Measurements from ENCODE around the gene OVCA2.

The OVCA2 gene

GRCh38 chr17:2025622-2026309 lies 16.1 kb upstream of the OVCA2 start:
- Histone ChIP-seq H3K27ac (ENCODE audit: low read depth, low read length, severe bottlenecking) (no peak overlapping the region), H3K36me3 (ENCODE audit: control insufficient read depth, insufficient read depth, low read length) (no peaks in the 10 kb centered on the region), H3K4me1 (ENCODE audit: control insufficient read depth, insufficient read depth, low read length, poor library complexity, severe bottlenecking) (peaks cover under 1% of the 10 kb centered on the region), H3K9me3 (ENCODE audit: control insufficient read depth, low read length) (no peaks in the 10 kb centered on the region), H3K4me3 (ENCODE audit: extremely low read depth, insufficient read depth, low read length, poor library complexity, severe bottlenecking) (peak overlapping the region; percentile 42)
- WGBS, 2 experiments (ENCODE audit: insufficient coverage in 2 of 2) = 1 to 2% methylated on average over 39 to 47 of the region's 55 CpGs

GRCh38 chr17:2027528-2028233 lies 14.1 kb upstream of the OVCA2 start:
- Histone ChIP-seq H3K4me3 (ENCODE audit: extremely low read depth, insufficient read depth, low read length, poor library complexity, severe bottlenecking) (no peak overlapping the region), H3K4me1 (ENCODE audit: control insufficient read depth, insufficient read depth, low read length, poor library complexity, severe bottlenecking) (peaks cover 3% of the 10 kb centered on the region), H3K36me3 (ENCODE audit: control insufficient read depth, insufficient read depth, low read length) (no peaks in the 10 kb centered on the region), H3K27ac (ENCODE audit: low read depth, low read length, severe bottlenecking) (no peak overlapping the region), H3K9me3 (ENCODE audit: control insufficient read depth, low read length) (no peaks in the 10 kb centered on the region)
- WGBS, 2 experiments (ENCODE audit: insufficient coverage in 2 of 2) = 90% methylated on average over 6 to 9 of the region's 11 CpGs

- 86 to 88% methylated on average over 5 of the region's 5 CpGs for WGBS, 2 experiments (ENCODE audit: insufficient coverage in 2 of 2)
- H3K27ac ChIP-seq (ENCODE audit: low read depth, low read length, severe bottlenecking) = no peak overlapping the region
- H3K4me1 ChIP-seq (ENCODE audit: control insufficient read depth, insufficient read depth, low read length, poor library complexity, severe bottlenecking) = peaks cover 3% of the 10 kb centered on the region
- no peaks in the 10 kb centered on the region for H3K9me3 ChIP-seq (ENCODE audit: control insufficient read depth, low read length)
- H3K4me3 ChIP-seq (ENCODE audit: extremely low read depth, insufficient read depth, low read length, poor library complexity, severe bottlenecking) = no peak overlapping the region
- peaks cover under 1% of the 10 kb centered on the region for H3K36me3 ChIP-seq (ENCODE audit: control insufficient read depth, insufficient read depth, low read length)
Measured at GRCh38 chr17:2028234-2028614, 13.6 kb upstream of the OVCA2 start.

DNA sequence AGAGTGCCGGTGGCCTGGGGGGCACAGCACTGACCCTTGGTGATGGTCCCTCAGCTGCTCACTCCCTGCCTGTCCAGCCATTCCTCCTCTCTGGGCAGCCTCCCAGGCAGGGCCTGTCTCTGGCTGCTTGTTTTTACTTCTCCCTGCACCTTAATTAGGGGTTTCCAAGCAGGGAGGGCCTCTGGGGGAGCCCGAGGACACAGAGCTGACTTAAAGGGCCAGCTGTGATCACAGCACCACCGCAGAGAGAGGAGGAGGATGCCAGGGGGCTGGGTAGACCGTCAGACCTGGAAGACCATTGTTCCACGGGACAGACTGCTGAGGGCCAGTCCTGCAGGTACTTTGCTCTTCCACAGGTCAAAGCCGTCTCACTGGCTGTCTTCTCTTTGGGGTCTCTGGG lies 13.1 kb upstream of the OVCA2 start:
- Histone ChIP-seq H3K9me3 (ENCODE audit: control insufficient read depth, low read length) (no peaks in the 10 kb centered on the region), H3K4me1 (ENCODE audit: control insufficient read depth, insufficient read depth, low read length, poor library complexity, severe bottlenecking) (peaks cover 3% of the 10 kb centered on the region), H3K36me3 (ENCODE audit: control insufficient read depth, insufficient read depth, low read length) (peaks cover 6% of the 10 kb centered on the region), H3K27ac (ENCODE audit: low read depth, low read length, severe bottlenecking) (no peak overlapping the region), H3K4me3 (ENCODE audit: extremely low read depth, insufficient read depth, low read length, poor library complexity, severe bottlenecking) (no peak overlapping the region)
- WGBS, 2 experiments (ENCODE audit: insufficient coverage in 2 of 2) = 59 to 64% methylated on average over 6 of the region's 6 CpGs

DNA sequence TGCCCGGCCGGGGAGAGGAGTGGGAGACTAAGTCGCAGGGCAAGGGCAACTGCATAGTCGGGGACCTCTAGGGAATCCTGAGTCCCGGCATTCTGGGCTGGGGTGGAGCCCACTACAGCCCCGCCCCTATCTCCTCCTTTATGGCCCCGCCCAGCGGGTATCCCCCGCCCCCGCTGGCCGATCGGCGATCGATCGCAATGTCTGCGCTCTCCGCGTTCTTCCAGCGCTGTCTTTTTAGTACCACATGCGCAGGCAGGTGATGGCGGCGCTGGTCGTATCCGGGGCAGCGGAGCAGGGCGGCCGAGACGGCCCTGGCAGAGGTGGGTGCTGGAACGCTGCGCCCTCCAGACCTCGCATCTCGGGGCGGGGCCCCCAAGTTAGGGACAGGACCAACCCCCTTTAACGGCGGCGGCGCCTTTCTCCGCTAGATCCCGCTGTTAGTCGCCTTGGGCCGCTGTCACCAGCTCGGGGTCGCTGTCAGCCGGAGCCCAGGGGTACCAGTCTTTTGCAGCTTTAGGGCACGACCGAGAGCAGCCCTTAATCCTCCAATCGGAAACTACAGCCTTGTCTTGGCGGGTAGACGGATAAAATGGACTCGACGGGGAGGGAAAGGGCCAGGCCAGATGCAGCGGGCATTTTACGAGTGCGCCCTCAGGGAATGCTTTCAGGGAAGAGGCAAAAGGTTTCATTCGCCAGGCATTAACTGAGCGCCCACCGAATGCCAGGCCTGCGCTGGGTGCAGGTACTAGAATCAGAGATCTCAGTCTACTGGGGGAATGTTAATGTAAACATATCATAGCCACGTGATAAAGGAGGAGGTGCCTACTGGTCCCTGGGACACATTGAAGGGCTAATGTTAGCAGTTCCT lies 11.7 kb upstream of the OVCA2 start, which contains the start of gene DPH1:
Gene DPH1, plus strand, starts transcription at position 243 of the 868 bp plus-strand sequence. Its CDS starts 17 bp downstream, at position 260.
- 1 to 3% methylated on average over 47 to 54 of the region's 59 CpGs for WGBS, 2 experiments (ENCODE audit: insufficient coverage in 2 of 2)
- Histone ChIP-seq H3K9me3 (ENCODE audit: control insufficient read depth, low read length) (no peaks in the 10 kb centered on the region), H3K4me1 (ENCODE audit: control insufficient read depth, insufficient read depth, low read length, poor library complexity, severe bottlenecking) (peaks cover 7% of the 10 kb centered on the region), H3K27ac (ENCODE audit: low read depth, low read length, severe bottlenecking) (peak within 1 kb of the TSS; percentile 59), H3K36me3 (ENCODE audit: control insufficient read depth, insufficient read depth, low read length) (peaks cover 8% of the 10 kb centered on the region), H3K4me3 (ENCODE audit: extremely low read depth, insufficient read depth, low read length, poor library complexity, severe bottlenecking) (peak within 1 kb of the TSS; percentile 100)

- WGBS, 2 experiments (ENCODE audit: insufficient coverage in 2 of 2) = 29 to 36% methylated on average over 9 to 10 of the region's 10 CpGs
- Histone ChIP-seq H3K4me3 (ENCODE audit: extremely low read depth, insufficient read depth, low read length, poor library complexity, severe bottlenecking) (peak overlapping the region; percentile 100), H3K36me3 (ENCODE audit: control insufficient read depth, insufficient read depth, low read length) (peaks cover 8% of the 10 kb centered on the region), H3K27ac (ENCODE audit: low read depth, low read length, severe bottlenecking) (no peak overlapping the region), H3K4me1 (ENCODE audit: control insufficient read depth, insufficient read depth, low read length, poor library complexity, severe bottlenecking) (peaks cover 7% of the 10 kb centered on the region), H3K9me3 (ENCODE audit: control insufficient read depth, low read length) (no peaks in the 10 kb centered on the region)
Measured at GRCh38 chr17:2030779-2031163, 11.1 kb upstream of the OVCA2 start.

- peaks cover 7% of the 10 kb centered on the region for H3K4me1 ChIP-seq (ENCODE audit: control insufficient read depth, insufficient read depth, low read length, poor library complexity, severe bottlenecking)
- WGBS, 2 experiments (ENCODE audit: insufficient coverage in 2 of 2) = 83 to 97% methylated on average over 3 to 4 of the region's 7 CpGs
- no peaks in the 10 kb centered on the region for H3K9me3 ChIP-seq (ENCODE audit: control insufficient read depth, low read length)
- no peak overlapping the region for H3K27ac ChIP-seq (ENCODE audit: low read depth, low read length, severe bottlenecking)
- no peak overlapping the region for H3K4me3 ChIP-seq (ENCODE audit: extremely low read depth, insufficient read depth, low read length, poor library complexity, severe bottlenecking)
- peaks cover 16% of the 10 kb centered on the region for H3K36me3 ChIP-seq (ENCODE audit: control insufficient read depth, insufficient read depth, low read length)
Measured at GRCh38 chr17:2033153-2033552, 8.7 kb upstream of the OVCA2 start.

DNA sequence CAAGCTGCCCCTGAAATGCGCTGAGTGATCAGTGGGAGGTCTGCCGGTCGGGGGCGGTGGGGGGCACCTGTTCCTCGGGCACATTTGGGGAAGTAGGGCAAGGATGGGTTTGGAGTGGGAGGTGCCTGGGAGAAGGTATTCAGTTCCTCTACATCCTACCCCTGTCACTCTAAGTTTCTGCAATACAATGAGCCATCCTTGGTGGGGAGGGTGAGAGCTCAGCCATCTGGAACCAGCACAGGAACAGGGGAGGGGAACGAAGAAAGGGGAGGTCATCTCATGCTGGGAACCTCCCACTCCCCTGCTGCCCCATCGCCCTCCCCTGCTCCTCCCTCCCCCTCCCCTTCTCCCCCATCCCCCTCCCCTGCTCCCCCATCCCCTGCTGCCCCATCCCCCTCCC lies 7.7 kb upstream of the OVCA2 start:
- 79 to 100% methylated on average over 1 to 4 of the region's 7 CpGs for WGBS, 2 experiments (ENCODE audit: insufficient coverage in 2 of 2)

GRCh38 chr17:2034806-2035540 lies 6.8 kb upstream of the OVCA2 start:
- H3K36me3 ChIP-seq (ENCODE audit: control insufficient read depth, insufficient read depth, low read length) = peaks cover 26% of the 10 kb centered on the region
- H3K4me3 ChIP-seq (ENCODE audit: extremely low read depth, insufficient read depth, low read length, poor library complexity, severe bottlenecking) = no peak overlapping the region
- peaks cover 7% of the 10 kb centered on the region for H3K4me1 ChIP-seq (ENCODE audit: control insufficient read depth, insufficient read depth, low read length, poor library complexity, severe bottlenecking)
- no peaks in the 10 kb centered on the region for H3K9me3 ChIP-seq (ENCODE audit: control insufficient read depth, low read length)
- no peak overlapping the region for H3K27ac ChIP-seq (ENCODE audit: low read depth, low read length, severe bottlenecking)
- no CpG with 5 or more reads among the region's 9 CpGs for WGBS, 2 experiments (ENCODE audit: insufficient coverage in 2 of 2)

More for the DNA sequence above, 7.7 kb upstream of the OVCA2 start:
- no peaks in the 10 kb centered on the region for H3K9me3 ChIP-seq (ENCODE audit: control insufficient read depth, low read length)
- peaks cover 23% of the 10 kb centered on the region for H3K36me3 ChIP-seq (ENCODE audit: control insufficient read depth, insufficient read depth, low read length)
- H3K4me1 ChIP-seq (ENCODE audit: control insufficient read depth, insufficient read depth, low read length, poor library complexity, severe bottlenecking) = peaks cover 7% of the 10 kb centered on the region
- H3K4me3 ChIP-seq (ENCODE audit: extremely low read depth, insufficient read depth, low read length, poor library complexity, severe bottlenecking) = no peak overlapping the region
- H3K27ac ChIP-seq (ENCODE audit: low read depth, low read length, severe bottlenecking) = no peak overlapping the region

Measured in mesodermal cell (in vitro differentiated cells).